Measurements from ENCODE around the gene METAP1D.
"Not testable (repeated sequence)": the region's sequence is repeated elsewhere in the genome, so short reads cannot be mapped to it uniquely, and the experiment has no call there.

DNA sequence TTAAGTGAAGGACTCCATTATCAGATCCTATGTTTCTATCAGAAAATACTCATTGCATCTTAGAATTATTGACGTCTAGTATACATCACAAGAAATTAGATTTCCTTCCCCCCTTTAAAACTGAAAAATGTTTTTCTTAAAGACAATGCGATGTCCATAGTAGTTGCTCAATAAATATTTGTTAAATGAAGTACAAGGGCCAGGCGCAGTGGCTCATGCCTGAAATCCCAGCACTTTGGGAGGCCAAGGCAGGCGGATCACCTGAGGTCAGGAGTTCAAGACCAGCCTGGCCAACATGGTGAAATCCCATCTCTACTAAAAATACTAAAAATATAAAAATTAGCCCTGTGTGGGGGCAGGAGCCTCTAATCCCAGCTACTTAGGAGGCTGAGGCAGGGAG, 68.2 kb downstream of the METAP1D start:
- TF ChIP-seq, protein P1, sequence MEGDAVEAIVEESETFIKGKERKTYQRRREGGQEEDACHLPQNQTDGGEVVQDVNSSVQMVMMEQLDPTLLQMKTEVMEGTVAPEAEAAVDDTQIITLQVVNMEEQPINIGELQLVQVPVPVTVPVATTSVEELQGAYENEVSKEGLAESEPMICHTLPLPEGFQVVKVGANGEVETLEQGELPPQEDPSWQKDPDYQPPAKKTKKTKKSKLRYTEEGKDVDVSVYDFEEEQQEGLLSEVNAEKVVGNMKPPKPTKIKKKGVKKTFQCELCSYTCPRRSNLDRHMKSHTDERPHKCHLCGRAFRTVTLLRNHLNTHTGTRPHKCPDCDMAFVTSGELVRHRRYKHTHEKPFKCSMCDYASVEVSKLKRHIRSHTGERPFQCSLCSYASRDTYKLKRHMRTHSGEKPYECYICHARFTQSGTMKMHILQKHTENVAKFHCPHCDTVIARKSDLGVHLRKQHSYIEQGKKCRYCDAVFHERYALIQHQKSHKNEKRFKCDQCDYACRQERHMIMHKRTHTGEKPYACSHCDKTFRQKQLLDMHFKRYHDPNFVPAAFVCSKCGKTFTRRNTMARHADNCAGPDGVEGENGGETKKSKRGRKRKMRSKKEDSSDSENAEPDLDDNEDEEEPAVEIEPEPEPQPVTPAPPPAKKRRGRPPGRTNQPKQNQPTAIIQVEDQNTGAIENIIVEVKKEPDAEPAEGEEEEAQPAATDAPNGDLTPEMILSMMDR (IDR thresholded peaks at IDR 0.05; ENCODE audit: insufficient read depth, low read length) = not testable (repeated sequence)
- TF ChIP-seq GABPA (IDR thresholded peaks at IDR 0.05; ENCODE audit: low read depth) = not testable (repeated sequence)

All from HL-60 (cell line).